HepG2 (cell line): ENCODE results near the gene MUC6. TPM values are rescaled to one million over a fixed set of nuclear protein-coding genes. Genes with fewer than 3 reads are reported as not detected.

Source experiments
- ATAC-seq: fragments of 200-7000 bp; cut with Tn5 transposase; 3 replicates; pipeline ENCODE4 v1.9.1; 2020; ENCODE audit warnings: mild to moderate bottlenecking, moderate library complexity
- BruUV-seq: library from RNA; stranded (reverse); fragments of 400-500 nt; replicated peaks from 2 replicates; lab custom pipeline; 2021; lab: Mats Ljungman, UMichigan
- CTCF ChIA-PET: fragments of 300-600 bp; formaldehyde crosslinking; extraction: SDS; loops from one replicate; lab custom pipeline; 2021; ENCODE audit warnings: low total read pairs, inconsistent platforms, low intra/inter-chr PET ratio; lab: Yijun Ruan, JAX
- POLR2A ChIA-PET: fragments of 350-600 bp; sonication (Branson Sonifier 250); formaldehyde crosslinking; loops from one replicate; lab custom pipeline; 2020; ENCODE audit warnings: antibody characterized with exemption, inconsistent platforms; lab: Yijun Ruan, JAX
- DNase-seq: peaks from one replicate; pipeline ENCODE4 v3.0.0-alpha.2; 2015; ENCODE audit warnings: low spot score
- FAIRE-seq: peaks from 3 replicates; lab custom pipeline; 2011; peaks lifted over from hg19 to GRCh38; lab: Jason Lieb, UNC
- H2AFZ ChIP-seq: one replicate; pipeline ENCODE4 v1.6.1; 2011; ENCODE audit warnings: low read length, inconsistent platforms
- H3K27ac ChIP-seq: fragments of 300-600 bp; 3 replicates; pipeline ENCODE4 v1.8.0; 2011; ENCODE audit warnings: mixed run types, mild to moderate bottlenecking, mixed read lengths, low read length, inconsistent platforms; ENCODE audit not compliant: insufficient read depth; ENCODE audit errors: extremely low read length
- H3K27me3 ChIP-seq, 2 experiments: fragments of 200-600 bp in 1 of 2; 2 replicates in 1 of 2; 3 replicates in 1 of 2; pipeline versions ENCODE4 v1.6.0 to v1.8.0; 2011; ENCODE audit warnings: low read length in 2 of 2, mild to moderate bottlenecking in 2 of 2, moderate library complexity in 2 of 2, inconsistent platforms in 1 of 2; ENCODE audit not compliant: insufficient read depth in 2 of 2, control insufficient read depth in 1 of 2
- H3K36me3 ChIP-seq, 2 experiments: fragments of 200-600 bp in 1 of 2; replicated peaks in 1 of 2; 2 replicates in 1 of 2; 3 replicates in 1 of 2; pipeline versions ENCODE4 v1.5.1 to v1.8.0; 2011; ENCODE audit warnings: low read length in 2 of 2, inconsistent platforms in 1 of 2; ENCODE audit not compliant: insufficient read depth in 2 of 2, control insufficient read depth in 1 of 2
- H3K4me1 ChIP-seq: 2 replicates; pipeline ENCODE4 v1.5.1; 2012; ENCODE audit warnings: low read length, inconsistent platforms; ENCODE audit not compliant: insufficient read depth
- H3K4me2 ChIP-seq: 2 replicates; pipeline ENCODE4 v1.6.0; 2011; ENCODE audit warnings: low read depth, low read length, inconsistent platforms
- H3K4me3 ChIP-seq, 3 experiments: fragments of 200-600 bp in 1 of 3; sonication (generic), shearing (Covaris generic) in 1 of 3; replicated peaks in 1 of 3; 2 replicates each; pipeline ENCODE4 v1.5.1; 2011 to 2016; ENCODE audit warnings: low read length in 3 of 3, inconsistent platforms in 2 of 3, low read depth in 2 of 3, mild to moderate bottlenecking in 2 of 3, control low read depth in 1 of 3, mixed read lengths in 1 of 3; ENCODE audit not compliant: insufficient read depth in 1 of 3
- H3K79me2 ChIP-seq: one replicate; pipeline ENCODE4 v1.6.1; 2011; ENCODE audit warnings: low read length, inconsistent platforms; ENCODE audit not compliant: insufficient read depth
- H3K9ac ChIP-seq: 2 replicates; pipeline ENCODE4 v1.6.0; 2011; ENCODE audit warnings: mild to moderate bottlenecking, low read depth, low read length, inconsistent platforms; ENCODE audit not compliant: insufficient read depth
- H3K9me3 ChIP-seq: 2 replicates; pipeline ENCODE4 v1.5.1; 2012; ENCODE audit warnings: mild to moderate bottlenecking, low read length
- H4K20me1 ChIP-seq: 2 replicates; pipeline ENCODE4 v1.6.0; 2011; ENCODE audit warnings: inconsistent platforms, mild to moderate bottlenecking, low read length, moderate library complexity; ENCODE audit not compliant: insufficient read depth
- ARID5B ChIP-seq: IDR thresholded peaks from 2 replicates; pipeline ENCODE4 v1.4.0; 2020; ENCODE audit warnings: mild to moderate bottlenecking, missing genetic modification reagents
- ASH2L ChIP-seq: fragments of 300-600, 200-600 bp; sonication (generic); IDR thresholded peaks from 2 replicates; pipeline ENCODE4 v1.7.0; 2017; ENCODE audit warnings: low read depth, mild to moderate bottlenecking, moderate library complexity, mixed read lengths, low read length; ENCODE audit not compliant: insufficient read length
- CEBPZ ChIP-seq: IDR thresholded peaks from 2 replicates; pipeline ENCODE4 v1.6.1; 2012; ENCODE audit warnings: low read length, improper control_type of control experiment
- EHMT2 ChIP-seq: fragments of 200-600 bp; sonication (generic); IDR thresholded peaks from 2 replicates; pipeline ENCODE4 v1.7.0; 2017; ENCODE audit warnings: antibody characterized with exemption, low read depth, low read length, borderline replicate concordance
- KDM1A ChIP-seq: IDR thresholded peaks from 2 replicates; pipeline ENCODE4 v1.6.1; 2016; ENCODE audit warnings: missing compliant biosample characterization
- KLF11 ChIP-seq: IDR thresholded peaks from 2 replicates; pipeline ENCODE4 v1.6.1; 2016; ENCODE audit warnings: missing compliant biosample characterization
- LRRFIP1 ChIP-seq: sonication (generic); formaldehyde crosslinking; conservative IDR thresholded peaks from 2 replicates; pipeline ENCODE4 v1.4.0; 2020; ENCODE audit warnings: missing genetic modification reagents
- MAFF ChIP-seq: IDR thresholded peaks from 2 replicates; pipeline ENCODE4 v1.6.1; 2011; ENCODE audit warnings: low read depth, low read length, improper control_type of control experiment
- MTA3 ChIP-seq: sonication (generic); formaldehyde crosslinking; IDR thresholded peaks from 2 replicates; pipeline ENCODE4 v1.4.0; 2020; ENCODE audit warnings: missing genetic modification reagents
- MXD3 ChIP-seq: IDR thresholded peaks from 2 replicates; pipeline ENCODE4 v1.6.1; 2016; ENCODE audit warnings: mild to moderate bottlenecking, missing biosample characterization, missing genetic modification reagents
- PRPF4 ChIP-seq: fragments of 200-400 bp; formaldehyde crosslinking; IDR thresholded peaks from 2 replicates; pipeline ENCODE4 v1.6.1; 2016; ENCODE audit warnings: low read length, low read depth; ENCODE audit not compliant: poor library complexity, severe bottlenecking
- SALL1 ChIP-seq: sonication (generic); formaldehyde crosslinking; IDR thresholded peaks from 2 replicates; pipeline ENCODE4 v1.8.0; 2022; ENCODE audit warnings: mild to moderate bottlenecking, missing genetic modification reagents
- XBP1 ChIP-seq: sonication (generic); formaldehyde crosslinking; IDR thresholded peaks from 2 replicates; pipeline ENCODE4 v1.5.0; 2020; ENCODE audit warnings: missing genetic modification reagents
- WGBS: methylation state at CpG from one replicate; pipeline ENCODE4 v1.1.6; 2017; ENCODE audit warnings: low lambda C conversion rate; 5-methylcytosine and 5-hydroxymethylcytosine counted together
- in situ Hi-C: cut with HindIII; loops from 2 replicates; pipeline ENCODE4 v1.10.0; 2017; ENCODE audit warnings: low pct_unique_long_range_greater_than_20kb; ENCODE audit not compliant: extremely low pct_ligation_motif_present
- intact Hi-C: fragments of 100-400 bp; cut with micrococcal nuclease; formaldehyde crosslinking; loops from one replicate; pipeline ENCODE4 v1.10.0; 2022; ENCODE audit not compliant: unreplicated experiment
- polyA plus RNA-seq, 8 experiments: library from polyadenylated mRNA; depleted of rRNA in 3 of 8; stranded (reverse) in 7 of 8; unstranded in 1 of 8; fragments of >200 nt; fragmentation: Illumina TruSeq in 4 of 8; extraction: Trizol in 4 of 8; gene quantifications; 2 replicates each; pipeline versions ENCODE4 v1.2.1 to v1.2.3, GENCODE V29; 2011 to 2016; ENCODE audit warnings: low read depth in 4 of 8, missing spikeins in 1 of 8, mixed read lengths in 1 of 8; ENCODE audit not compliant: insufficient read depth in 1 of 8
- total RNA-seq, 5 experiments: library from RNA; depleted of rRNA; stranded (reverse); fragments of >200 nt; fragmentation: Illumina TruSeq; extraction: Trizol; gene quantifications; 2 replicates each; pipeline ENCODE4 v1.2.3, GENCODE V29; 2016; ENCODE audit warnings: low read depth in 1 of 5

MUC6 gene
- total and polyA plus RNA-seq, 2 of the 13 experiments (the other 11 are each of a cell fraction or from before 2014, with no cell fraction given): not detected

- intact Hi-C loops (no loop called here), in situ Hi-C loops (no loop called here)
- Histone ChIP-seq H3K4me3 (no peak overlapping the region), H3K27ac (no peak overlapping the region), H3K9ac (no peak overlapping the region), H2AFZ (no peak overlapping the region), H3K4me1 (no peaks in the 10 kb centered on the region), H3K79me2 (no peaks in the 10 kb centered on the region), H3K27me3 (no peaks in the 10 kb centered on the region; a peak in 1 of 5 replicates), H3K4me2 (no peak overlapping the region), H3K9me3 (no peaks in the 10 kb centered on the region), H4K20me1 (no peaks in the 10 kb centered on the region; the same call in 1 of the 2 replicates), H3K36me3 (peaks cover 38 to 65% of the 10 kb centered on the region in 2 experiments)
- POLR2A ChIA-PET: no interaction called here
- no TSS peak for BruUV-seq
- FAIRE-seq (no peak), ATAC-seq (no peak), DNase-seq (no peak)
- 92% methylated on average over 11 of the region's 11 CpGs for WGBS
- CTCF ChIA-PET: no interaction called here
- TF ChIP-seq CEBPZ (no peak), ASH2L (no peak), PRPF4 (no peak), KDM1A (CRISPR knock-in tag) (no peak), LRRFIP1 (CRISPR knock-in tag) (no peak), EHMT2 (no peak), ARID5B (CRISPR knock-in tag) (no peak), XBP1 (CRISPR knock-in tag) (no peak), MTA3 (no peak), KLF11 (CRISPR knock-in tag) (no peak), MAFF (no peak), SALL1 (CRISPR knock-in tag) (no peak), MXD3 (CRISPR knock-in tag) (no peak)
These were observed 27.7 kb downstream of the MUC6 start for GRCh38 chr11:1008803-1009145.
